IMR-90 (cell line): ENCODE results near the gene DBT. TPM values are rescaled to one million over a fixed set of nuclear protein-coding genes. Genes with fewer than 3 reads are reported as not detected.

Experiments
- ATAC-seq: fragments of 200-7000 bp; cut with Tn5 transposase; 2 replicates; pipeline ENCODE4 v1.9.1; 2020; ENCODE audit warnings: low read depth, mild to moderate bottlenecking, moderate library complexity
- BruUV-seq: library from RNA; stranded (reverse); fragments of 400-500 nt; replicated peaks from 2 replicates; lab custom pipeline; 2021; lab: Mats Ljungman, UMichigan
- CTCF ChIA-PET: fragments of 300-600 bp; formaldehyde crosslinking; extraction: SDS; loops from one replicate; lab custom pipeline; 2021; ENCODE audit warnings: antibody characterized with exemption; lab: Yijun Ruan, JAX
- POLR2A ChIA-PET: fragments of 300-600 bp; sonication (Branson Sonifier 250); formaldehyde crosslinking; loops from one replicate; lab custom pipeline; 2022; ENCODE audit warnings: antibody characterized with exemption; ENCODE audit not compliant: unreplicated experiment; lab: Charles Lee
- DNase-seq: peaks from one replicate; pipeline ENCODE4 v3.0.0; 2013
- H2AFZ ChIP-seq: replicated peaks from 2 replicates; pipeline ENCODE3; 2013; ENCODE audit warnings: low read length, mild to moderate bottlenecking; ENCODE audit not compliant: poor library complexity
- H2AK5ac ChIP-seq: 2 replicates; pipeline ENCODE4 v1.6.1; 2013; ENCODE audit warnings: low read depth, low read length, inconsistent platforms
- H2AK9ac ChIP-seq: replicated peaks from 2 replicates; pipeline ENCODE3; 2013; ENCODE audit warnings: mild to moderate bottlenecking, low read depth, low read length, moderate library complexity; ENCODE audit not compliant: poor library complexity
- H2BK120ac ChIP-seq: 2 replicates; pipeline ENCODE4 v1.6.1; 2013; ENCODE audit warnings: low read depth, low read length, inconsistent platforms
- H2BK15ac ChIP-seq: 3 replicates; pipeline ENCODE4 v1.6.1; 2013; ENCODE audit warnings: low read depth, low read length, inconsistent platforms
- H2BK20ac ChIP-seq: 2 replicates; pipeline ENCODE4 v1.6.1; 2013; ENCODE audit warnings: low read depth, mild to moderate bottlenecking, inconsistent platforms, low read length, moderate library complexity
- H2BK5ac ChIP-seq: 2 replicates; pipeline ENCODE4 v1.6.1; 2013; ENCODE audit warnings: mild to moderate bottlenecking, low read depth, low read length, inconsistent platforms; ENCODE audit not compliant: poor library complexity, severe bottlenecking
- H3K14ac ChIP-seq: replicated peaks from 2 replicates; pipeline ENCODE4 v1.6.1; 2013; ENCODE audit warnings: low read depth, low read length, inconsistent platforms
- H3K18ac ChIP-seq: 2 replicates; pipeline ENCODE4 v1.6.1; 2013; ENCODE audit warnings: low read depth, low read length, control low read depth
- H3K23ac ChIP-seq: 2 replicates; pipeline ENCODE4 v1.6.1; 2013; ENCODE audit warnings: low read depth, low read length, inconsistent platforms
- H3K27ac ChIP-seq: 2 replicates; pipeline ENCODE4 v1.5.1; 2013; ENCODE audit warnings: mild to moderate bottlenecking, control low read depth, low read length; ENCODE audit not compliant: insufficient read depth
- H3K27me3 ChIP-seq: 2 replicates; pipeline ENCODE4 v1.6.1; 2013; ENCODE audit warnings: low read length; ENCODE audit not compliant: control insufficient read depth, insufficient read depth
- H3K36me3 ChIP-seq: 2 replicates; pipeline ENCODE4 v1.6.1; 2013; ENCODE audit warnings: low read length, mixed read lengths; ENCODE audit not compliant: control insufficient read depth, insufficient read depth
- H3K4ac ChIP-seq: 2 replicates; pipeline ENCODE4 v1.6.1; 2013; ENCODE audit warnings: low read depth, low read length, inconsistent platforms
- H3K4me1 ChIP-seq: 2 replicates; pipeline ENCODE4 v1.6.1; 2013; ENCODE audit warnings: low read length, mixed read lengths; ENCODE audit not compliant: control insufficient read depth, insufficient read depth
- H3K4me2 ChIP-seq: 2 replicates; pipeline ENCODE4 v1.6.1; 2013; ENCODE audit warnings: low read depth, mild to moderate bottlenecking, control low read depth, low read length, moderate library complexity
- H3K4me3 ChIP-seq: 2 replicates; pipeline ENCODE4 v1.5.1; 2013; ENCODE audit warnings: low read depth, mild to moderate bottlenecking, control low read depth, low read length, moderate library complexity; ENCODE audit not compliant: insufficient read depth
- H3K56ac ChIP-seq: 2 replicates; pipeline ENCODE4 v1.6.1; 2013; ENCODE audit warnings: low read length, inconsistent platforms; ENCODE audit not compliant: insufficient read depth; ENCODE audit errors: extremely low read depth
- H3K79me1 ChIP-seq, 2 experiments: 2 replicates each; pipeline ENCODE4 v1.6.1; 2013; ENCODE audit warnings: low read length in 2 of 2, inconsistent platforms in 1 of 2, low read depth in 1 of 2
- H3K9ac ChIP-seq: 2 replicates; pipeline ENCODE4 v1.6.1; 2013; ENCODE audit warnings: low read depth, low read length, control low read depth
- H3K9me1 ChIP-seq: 2 replicates; pipeline ENCODE4 v1.6.1; 2013; ENCODE audit warnings: low read length, inconsistent platforms; ENCODE audit not compliant: insufficient read depth
- H3K9me3 ChIP-seq: 2 replicates; pipeline ENCODE4 v1.6.1; 2013; ENCODE audit warnings: low read length; ENCODE audit not compliant: control insufficient read depth, insufficient read depth
- H4K20me1 ChIP-seq: 2 replicates; pipeline ENCODE4 v1.6.1; 2013; ENCODE audit warnings: low read length, inconsistent platforms; ENCODE audit not compliant: insufficient read depth
- H4K5ac ChIP-seq: 2 replicates; pipeline ENCODE4 v1.6.1; 2013; ENCODE audit warnings: mild to moderate bottlenecking, low read depth, low read length, control low read depth
- H4K8ac ChIP-seq, 2 experiments: 2 replicates each; pipeline ENCODE4 v1.6.1; 2013; ENCODE audit warnings: low read depth in 2 of 2, low read length in 2 of 2, control low read depth in 1 of 2, inconsistent platforms in 1 of 2
- H4K91ac ChIP-seq: 2 replicates; pipeline ENCODE4 v1.6.1; 2013; ENCODE audit warnings: low read depth, low read length, inconsistent platforms; ENCODE audit not compliant: insufficient read depth
- CEBPB ChIP-seq: IDR thresholded peaks from 2 replicates; pipeline ENCODE4 v1.6.1; 2012; ENCODE audit warnings: low read depth, low read length, improper control_type of control experiment
- RAD21 ChIP-seq: IDR thresholded peaks from 2 replicates; pipeline ENCODE4 v1.6.1; 2012; ENCODE audit warnings: low read length, improper control_type of control experiment
- SMC3 ChIP-seq: fragments of 150-350 bp; IDR thresholded peaks from 2 replicates; pipeline ENCODE4 v1.6.1; 2016; ENCODE audit warnings: low read depth, mild to moderate bottlenecking, antibody characterized with exemption, low read length, moderate library complexity
- WGBS, 2 experiments: methylation state at CpG; one replicate each; pipeline versions ENCODE4 v1.1.5 to v1.1.7; 2013; ENCODE audit warnings: missing lambda C conversion rate in 2 of 2; ENCODE audit not compliant: insufficient read length in 1 of 2; ENCODE audit errors: extremely low coverage in 2 of 2; 5-methylcytosine and 5-hydroxymethylcytosine counted together
- dilution Hi-C: fragments of 300-500 bp; cut with HindIII; formaldehyde crosslinking; loops from one replicate; pipeline ENCODE4 v1.14.3; 2018; ENCODE audit warnings: low sequenced_read_pairs; ENCODE audit not compliant: unreplicated experiment
- in situ Hi-C: fragments of 300-500 bp; cut with MboI; formaldehyde crosslinking; loops from 3 replicates; pipeline ENCODE4 v1.14.3; 2019; ENCODE audit warnings: low sequenced_read_pairs, inconsistent platforms, mixed read lengths
- intact Hi-C: fragments of 100-400 bp; cut with micrococcal nuclease; formaldehyde crosslinking; loops from 2 replicates; pipeline ENCODE4 v1.10.0; 2022
- polyA plus RNA-seq, 3 experiments: library from polyadenylated mRNA; depleted of rRNA; stranded (reverse); fragments of >200 nt; gene quantifications; 2 replicates each; pipeline ENCODE4 v1.2.3, GENCODE V29; 2012; ENCODE audit warnings: low replicate concordance in 1 of 3
- total RNA-seq: library from RNA; depleted of rRNA; stranded (reverse); fragments of >200 nt; gene quantifications from 2 replicates; pipeline ENCODE4 v1.2.3, GENCODE V29; 2012

DBT gene
- total and polyA plus RNA-seq, 2 of the 4 experiments (the other 2 are of a cell fraction), result 3.4 to 3.8 TPM

DNA sequence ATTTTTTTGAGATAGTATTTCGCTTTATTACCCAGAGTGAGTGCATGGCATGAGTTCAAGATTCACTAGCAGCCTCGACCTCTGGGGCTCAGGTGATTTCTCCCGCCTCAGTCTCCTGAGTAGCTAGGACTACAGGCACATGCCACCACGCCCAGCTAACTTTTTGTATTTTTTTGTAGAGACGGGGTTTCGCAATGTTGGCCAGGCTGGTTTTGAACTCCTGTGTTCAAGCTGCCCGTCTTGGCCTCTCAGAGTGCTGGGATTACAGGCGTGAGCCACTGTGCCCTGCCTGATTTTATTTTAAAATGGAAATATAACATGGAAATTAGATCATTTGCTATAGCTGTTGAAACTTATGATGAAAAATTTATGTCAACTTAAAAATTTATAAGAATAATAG is 46.5 kb upstream of the DBT start:
- TF ChIP-seq SMC3 (no peak), CEBPB (0 out of 2 replicates have a peak, but pooled peaks have one; percentile 15), RAD21 (no peak)
- H3K9me1 ChIP-seq, result no peaks in the 10 kb centered on the region
- no peak overlapping the region for H3K56ac ChIP-seq
- no peak overlapping the region for H2BK20ac ChIP-seq
- no peaks in the 10 kb centered on the region for H4K20me1 ChIP-seq
- no peaks in the 10 kb centered on the region for H3K79me1 ChIP-seq
- CTCF ChIA-PET, result no interaction called here
- no peak overlapping the region for H2AFZ ChIP-seq
- H2BK5ac ChIP-seq, result no peak overlapping the region
- no peak overlapping the region for H2AK9ac ChIP-seq
- intact Hi-C loops, result no loop called here
- H4K5ac ChIP-seq, result no peak overlapping the region
- no peak overlapping the region for H4K91ac ChIP-seq
- ATAC-seq (no peak), DNase-seq (no peak)
- no peak overlapping the region for H2AK5ac ChIP-seq
- no peak overlapping the region for H4K8ac ChIP-seq
- H3K27ac ChIP-seq, result no peak overlapping the region
- in situ Hi-C loops, result no loop called here
- H3K4me1 ChIP-seq, result no peaks in the 10 kb centered on the region
- no peak overlapping the region for H3K4me2 ChIP-seq
- dilution Hi-C loops, result no loop called here
- POLR2A ChIA-PET, result interaction anchor here (0.5 kb wide), 1 partner anchor 13 kb away, joined by 5 read pairs; no protein-coding TSS in a partner anchor
- H3K23ac ChIP-seq, result no peak overlapping the region
- H3K14ac ChIP-seq, result no peak overlapping the region
- H3K4me3 ChIP-seq, result no peak overlapping the region
- no TSS peak for BruUV-seq
- WGBS, 2 experiments, result 90% methylated on average over 2 of the region's 8 CpGs; no CpG with 5 or more reads in 1 of the 2 experiments
- no peak overlapping the region for H2BK15ac ChIP-seq
- H3K27me3 ChIP-seq, result no peaks in the 10 kb centered on the region
- H3K4ac ChIP-seq, result no peak overlapping the region
- no peak overlapping the region for H3K9ac ChIP-seq
- no peak overlapping the region for H3K18ac ChIP-seq
- H3K9me3 ChIP-seq, result no peaks in the 10 kb centered on the region
- peaks cover 8% of the 10 kb centered on the region; the same call in 1 of the 2 replicates for H3K36me3 ChIP-seq
- no peak overlapping the region for H2BK120ac ChIP-seq
